GM12874 (cell line): ENCODE measurements around the gene RTN1.

Experiments used
- CTCF ChIP-seq: IDR thresholded peaks from 2 replicates; pipeline ENCODE4 v1.5.1; 2011; ENCODE audit warnings: low read depth, mild to moderate bottlenecking, control low read depth, low read length, moderate library complexity; ENCODE audit not compliant: insufficient read depth

RTN1 gene

DNA sequence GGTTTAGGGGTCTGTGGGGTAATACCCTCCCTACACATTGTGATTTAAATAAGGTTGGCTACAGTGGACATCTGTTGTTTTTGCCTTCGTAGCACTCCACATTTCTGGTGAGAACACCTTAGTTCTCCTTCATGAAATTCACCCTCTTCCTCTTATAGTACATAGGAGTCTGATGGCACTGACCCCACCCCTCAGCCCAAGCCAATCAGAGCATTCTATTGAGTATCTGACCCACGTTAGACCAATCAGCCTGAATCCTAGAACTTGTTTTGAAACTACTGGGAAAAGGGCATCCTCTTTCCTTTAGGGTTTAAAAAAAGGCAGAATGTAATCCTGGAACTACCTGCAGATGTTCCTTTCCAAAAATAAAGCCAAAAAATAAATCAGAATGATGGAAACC is 33.6 kb upstream of the RTN1 start:
- TF ChIP-seq CTCF: no peak

GRCh38 chr14:59900556-59900955 is 30.0 kb upstream of the RTN1 start:
- TF ChIP-seq CTCF: no peak

DNA sequence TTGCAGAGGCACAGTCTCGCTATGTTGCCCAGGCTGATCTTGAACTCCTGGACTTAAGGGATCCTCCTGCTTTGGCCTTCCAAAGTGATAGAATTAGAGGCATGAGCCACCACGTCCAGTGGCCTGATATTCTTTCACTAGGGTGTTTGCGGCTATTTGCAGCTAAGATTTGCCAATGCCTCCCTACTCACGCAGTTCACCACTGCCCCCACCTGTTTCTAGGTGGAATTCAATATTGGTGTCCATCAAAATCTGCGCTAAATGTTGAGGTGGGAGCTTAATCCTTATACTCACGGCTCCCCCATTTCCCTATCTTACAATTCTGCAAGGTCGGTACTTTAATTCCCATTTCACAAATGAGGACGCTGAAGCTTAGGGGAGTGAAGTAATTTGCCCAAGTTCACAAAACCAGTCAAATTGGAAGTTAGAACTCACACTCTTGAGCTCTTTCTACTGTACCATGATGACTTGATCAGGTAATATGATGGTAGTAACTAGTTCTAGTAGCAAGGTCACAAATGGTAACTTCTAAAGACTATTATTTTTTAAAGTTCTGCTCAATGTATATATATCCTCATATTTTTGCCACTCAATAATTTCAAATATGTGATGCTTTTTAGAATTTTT is 27.3 kb upstream of the RTN1 start:
- TF ChIP-seq CTCF: peak; percentile 44

DNA sequence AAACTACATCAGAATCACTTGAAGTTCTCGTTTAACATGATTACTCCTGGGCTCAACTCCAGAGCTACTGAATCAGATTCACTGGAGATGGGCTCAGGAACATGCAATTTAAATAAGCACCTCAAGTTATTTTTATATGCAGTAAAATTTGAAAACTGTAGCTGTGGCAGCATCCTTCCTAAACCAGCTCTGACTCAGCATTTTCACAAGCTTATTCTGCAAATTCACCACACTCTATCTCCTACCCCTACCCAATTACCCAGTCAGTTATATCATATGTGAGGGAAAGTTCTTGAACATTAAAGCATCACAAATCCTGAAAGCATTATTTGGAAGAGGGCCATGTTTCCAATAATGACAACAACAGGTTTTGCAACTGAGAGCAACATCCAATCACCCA is 25.1 kb upstream of the RTN1 start:
- no peak for TF ChIP-seq CTCF

GRCh38 chr14:59890676-59891075 is 20.1 kb upstream of the RTN1 start:
- no peak for TF ChIP-seq CTCF

DNA sequence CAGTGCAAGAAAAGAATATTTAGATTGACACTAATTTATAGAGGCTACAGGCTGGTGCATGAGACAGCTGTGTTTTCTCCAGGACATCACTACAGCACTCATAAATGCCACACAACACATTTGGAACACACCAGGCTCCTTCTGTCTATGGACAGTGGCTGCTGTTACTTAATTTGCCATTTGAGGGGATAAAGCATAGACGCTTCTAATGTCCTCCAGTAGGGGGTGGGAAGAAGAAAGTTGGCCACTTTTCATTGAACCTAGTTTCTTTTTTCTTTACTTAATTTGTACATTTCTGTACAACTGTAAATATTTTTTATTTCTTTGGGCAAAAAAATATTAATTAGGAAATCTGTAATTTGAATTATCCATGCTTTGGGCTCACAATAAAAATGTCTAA is 12.4 kb upstream of the RTN1 start:
- TF ChIP-seq CTCF: peak; percentile 35; the same call in 1 of the 2 replicates

DNA sequence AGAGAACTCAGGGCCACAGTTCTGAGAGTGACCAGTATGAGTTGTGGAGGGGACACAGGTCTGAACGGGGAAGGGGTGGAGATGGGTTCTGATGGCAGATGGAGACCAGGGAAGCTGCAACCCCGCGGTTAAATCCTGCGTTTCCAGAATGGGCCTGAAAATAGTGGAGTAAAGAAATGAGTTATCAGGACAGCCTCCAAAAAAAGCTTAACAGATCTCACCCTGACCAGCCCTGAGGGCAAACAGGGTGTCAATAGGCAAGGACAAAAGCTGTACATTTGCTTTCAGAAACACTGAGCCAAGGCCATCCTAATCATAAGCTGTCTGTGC is 555 bp upstream of the RTN1 start:
- TF ChIP-seq CTCF: no peak
